GM12878 (cell line): ENCODE measurements around the gene GALNT12. TPM values are rescaled to one million over a fixed set of nuclear protein-coding genes. Genes with fewer than 3 reads are reported as not detected.

Source experiments
- ATAC-seq: fragments of 200-7000 bp; cut with Tn5 transposase; 3 replicates; pipeline ENCODE4 v1.9.1; 2020; ENCODE audit warnings: mild to moderate bottlenecking, moderate library complexity
- BruUV-seq: library from RNA; stranded (reverse); fragments of 400-500 nt; replicated peaks from 2 replicates; lab custom pipeline; 2021; lab: Mats Ljungman, UMichigan
- CTCF ChIA-PET: fragments of 300-600 bp; sonication (Branson Sonifier 250); formaldehyde crosslinking; extraction: SDS; loops from one replicate; lab custom pipeline; 2021; ENCODE audit warnings: inconsistent platforms; lab: Yijun Ruan, JAX
- POLR2A ChIA-PET: fragments of 350-600 bp; formaldehyde crosslinking; extraction: SDS; loops from one replicate; lab custom pipeline; 2021; ENCODE audit warnings: inconsistent platforms; lab: Charles Lee
- RAD21 ChIA-PET: fragments of 300-600 bp; sonication (Branson Sonifier 250); formaldehyde crosslinking; loops from one replicate; lab custom pipeline; 2023; ENCODE audit warnings: antibody characterized with exemption; ENCODE audit not compliant: unreplicated experiment; lab: Charles Lee
- SMC1A ChIA-PET: fragments of 300-600 bp; sonication (Branson Sonifier 250); formaldehyde crosslinking; loops from one replicate; lab custom pipeline; 2023; ENCODE audit not compliant: unreplicated experiment, uncharacterized antibody; lab: Charles Lee
- DNase-seq: peaks from one replicate; pipeline ENCODE4 v3.0.0-alpha.2; 2011; ENCODE audit warnings: low read depth, low spot score
- FAIRE-seq: peaks from 3 replicates; lab custom pipeline; 2011; peaks lifted over from hg19 to GRCh38; lab: Jason Lieb, UNC
- H2AFZ ChIP-seq: 2 replicates; pipeline ENCODE4 v1.6.0; 2011; ENCODE audit warnings: low read depth, low read length, control low read depth; ENCODE audit not compliant: control insufficient read depth
- H3K27ac ChIP-seq: 2 replicates; pipeline ENCODE4 v1.5.1; 2011; ENCODE audit warnings: control low read depth; ENCODE audit not compliant: control insufficient read depth, insufficient read depth
- H3K27me3 ChIP-seq, 2 experiments: replicated peaks in 1 of 2; 2 replicates each; pipeline versions ENCODE4 v1.6.0 to v1.6.1; 2011; ENCODE audit warnings: low read length in 1 of 2; ENCODE audit not compliant: control insufficient read depth in 2 of 2, insufficient read depth in 2 of 2
- H3K36me3 ChIP-seq, 2 experiments: 2 replicates each; pipeline ENCODE4 v1.5.1; 2011; ENCODE audit warnings: low read length in 1 of 2; ENCODE audit not compliant: control insufficient read depth in 2 of 2, insufficient read depth in 2 of 2
- H3K4me1 ChIP-seq: 2 replicates; pipeline ENCODE4 v1.6.1; 2011; ENCODE audit warnings: mild to moderate bottlenecking, low read length, moderate library complexity, mixed read lengths; ENCODE audit not compliant: control insufficient read depth, insufficient read depth
- H3K4me2 ChIP-seq: 2 replicates; pipeline ENCODE4 v1.6.0; 2011; ENCODE audit warnings: control low read depth; ENCODE audit not compliant: control insufficient read depth, insufficient read depth
- H3K4me3 ChIP-seq: fragments of 200-600 bp; sonication (generic); 2 replicates; pipeline ENCODE4 v1.5.1; 2016
- H3K79me2 ChIP-seq: 2 replicates; pipeline ENCODE4 v1.6.0; 2011; ENCODE audit warnings: low read length; ENCODE audit not compliant: control insufficient read depth, insufficient read depth
- H3K9ac ChIP-seq: 2 replicates; pipeline ENCODE4 v1.8.0; 2011; ENCODE audit warnings: low read length, control low read depth, mixed read lengths; ENCODE audit not compliant: control insufficient read depth, insufficient read depth
- H3K9me3 ChIP-seq: replicated peaks from 3 replicates; pipeline ENCODE4 v1.5.1; 2011; ENCODE audit warnings: mild to moderate bottlenecking, low read length; ENCODE audit not compliant: control insufficient read depth, insufficient read depth
- H4K20me1 ChIP-seq: 2 replicates; pipeline ENCODE4 v1.6.0; 2011; ENCODE audit not compliant: control insufficient read depth, insufficient read depth
- CBX3 ChIP-seq: fragments of 200-600 bp; sonication (generic); IDR thresholded peaks from 2 replicates; pipeline ENCODE4 v1.6.1; 2016; ENCODE audit warnings: low read depth, borderline replicate concordance
- E2F8 ChIP-seq: fragments of 450-650 bp; IDR thresholded peaks from 2 replicates; pipeline ENCODE4 v1.6.1; 2018; ENCODE audit warnings: mild to moderate bottlenecking, low read depth, moderate library complexity; ENCODE audit not compliant: partially characterized antibody
- GATAD2B ChIP-seq: fragments of 450-650 bp; conservative IDR thresholded peaks from 2 replicates; pipeline ENCODE4 v1.6.1; 2017; ENCODE audit warnings: low read depth, mild to moderate bottlenecking, moderate library complexity
- HCFC1 ChIP-seq: fragments of 150-350 bp; IDR thresholded peaks from 2 replicates; pipeline ENCODE4 v1.6.1; 2014; ENCODE audit warnings: low read length
- IKZF2 ChIP-seq, 2 experiments: fragments of 450-650 bp; IDR thresholded peaks; 2 replicates each; pipeline ENCODE4 v1.6.1; 2017; ENCODE audit warnings: mild to moderate bottlenecking in 2 of 2, moderate library complexity in 2 of 2
- KLF5 ChIP-seq: fragments of 450-650 bp; IDR thresholded peaks from 2 replicates; pipeline ENCODE4 v1.6.1; 2014; ENCODE audit warnings: mild to moderate bottlenecking; ENCODE audit not compliant: partially characterized antibody
- MTA2 ChIP-seq: fragments of 450-650 bp; IDR thresholded peaks from 2 replicates; pipeline ENCODE4 v1.6.1; 2016; ENCODE audit warnings: low read depth, mild to moderate bottlenecking, moderate library complexity
- MYB ChIP-seq: fragments of 150-350 bp; IDR thresholded peaks from 2 replicates; pipeline ENCODE4 v1.6.1; 2014; ENCODE audit warnings: mild to moderate bottlenecking, low read depth, low read length, borderline replicate concordance
- MYC ChIP-seq: IDR thresholded peaks from 2 replicates; pipeline ENCODE4 v1.6.1; 2011; ENCODE audit warnings: mild to moderate bottlenecking, low read length, moderate library complexity, inconsistent platforms; ENCODE audit not compliant: insufficient read depth, insufficient replicate concordance, insufficient read length, severe bottlenecking
- NBN ChIP-seq: fragments of 450-650 bp; IDR thresholded peaks from 2 replicates; pipeline ENCODE4 v1.6.1; 2016
- POLR2A ChIP-seq: IDR thresholded peaks from 2 replicates; pipeline ENCODE4 v1.6.1; 2011; ENCODE audit warnings: low read depth, mild to moderate bottlenecking, low read length
- POU2F2 ChIP-seq: IDR thresholded peaks from 3 replicates; pipeline ENCODE4 v1.6.1; 2011; ENCODE audit warnings: low read depth, mild to moderate bottlenecking, low read length, borderline replicate concordance
- RAD51 ChIP-seq: fragments of 450-650 bp; IDR thresholded peaks from 2 replicates; pipeline ENCODE4 v1.6.1; 2016; ENCODE audit warnings: moderate library complexity, mild to moderate bottlenecking, inconsistent platforms
- RFX5 ChIP-seq: IDR thresholded peaks from 2 replicates; pipeline ENCODE4 v1.6.1; 2011; ENCODE audit warnings: low read depth, low read length, improper control_type of control experiment
- SRF ChIP-seq, 2 experiments: IDR thresholded peaks; 2 replicates each; pipeline ENCODE4 v1.6.1; 2011; ENCODE audit warnings: low read depth in 2 of 2, low read length in 2 of 2, mild to moderate bottlenecking in 1 of 2, moderate library complexity in 1 of 2
- STAT1 ChIP-seq: fragments of 450-650 bp; conservative IDR thresholded peaks from 2 replicates; pipeline ENCODE4 v1.6.1; 2014; ENCODE audit warnings: antibody characterized with exemption, mild to moderate bottlenecking
- SUPT20H ChIP-seq: IDR thresholded peaks from 2 replicates; pipeline ENCODE4 v1.6.1; 2011; ENCODE audit warnings: low read depth, mild to moderate bottlenecking, low read length, moderate library complexity, borderline replicate concordance; ENCODE audit not compliant: control insufficient read depth
- TCF7 ChIP-seq: IDR thresholded peaks from 2 replicates; pipeline ENCODE4 v1.6.1; 2014; ENCODE audit warnings: antibody characterized with exemption, borderline replicate concordance
- ZNF207 ChIP-seq: fragments of 450-650 bp; IDR thresholded peaks from 2 replicates; pipeline ENCODE4 v1.6.1; 2014; ENCODE audit warnings: antibody characterized with exemption, mild to moderate bottlenecking, borderline replicate concordance
- WGBS: methylation state at CpG from one replicate; pipeline ENCODE4 v1.1.6; 2016; ENCODE audit warnings: low lambda C conversion rate; ENCODE audit not compliant: insufficient replicate concordance, insufficient coverage; ENCODE audit errors: missing lambda C conversion rate; 5-methylcytosine and 5-hydroxymethylcytosine counted together
- in situ Hi-C: fragments of 300-500 bp; cut with MboI; formaldehyde crosslinking; loops from 9 replicates; pipeline ENCODE4 v1.14.3; 2018; ENCODE audit warnings: mixed read lengths
- intact Hi-C: fragments of 100-400 bp; cut with micrococcal nuclease; formaldehyde crosslinking; loops from one replicate; pipeline ENCODE4 v1.14.2; 2022; ENCODE audit not compliant: unreplicated experiment
- polyA plus RNA-seq, 11 experiments: library from polyadenylated mRNA; depleted of rRNA in 4 of 11; unstranded in 6 of 11; stranded (reverse) in 5 of 11; fragments of >200 nt; fragmentation: Nextera tagmentation in 4 of 11; fragmentation: Illumina TruSeq in 1 of 11; extraction: Ambion mirVana in 4 of 11; extraction: Trizol in 1 of 11; gene quantifications; 1 replicate in 1 of 11; 2 replicates in 10 of 11; pipeline versions ENCODE4 v1.2.1 to v1.2.3, GENCODE V29; 2011 to 2016; ENCODE audit warnings: inconsistent platforms in 2 of 11, missing spikeins in 2 of 11, low read depth in 1 of 11
- total RNA-seq, 4 experiments: library from RNA; depleted of rRNA in 3 of 4; stranded (reverse); fragments of >200 nt in 3 of 4; fragmentation: Illumina TruSeq in 1 of 4; extraction: Trizol in 1 of 4; gene quantifications; 2 replicates each; pipeline versions ENCODE4 v1.2.1 to v1.2.3, GENCODE V29; 2013 to 2021
- TF ChIP-seq, protein P1 (sequence below): IDR thresholded peaks from 2 replicates; pipeline ENCODE4 v1.6.1; 2011; ENCODE audit warnings: low read depth, low read length, improper control_type of control experiment, borderline replicate concordance

Gene GALNT12
- total and polyA plus RNA-seq, 10 of the 15 experiments (the other 5 are each of a cell fraction or from before 2014, with no cell fraction given), result 0.13 to 5.3 (median 3.2) TPM

DNA sequence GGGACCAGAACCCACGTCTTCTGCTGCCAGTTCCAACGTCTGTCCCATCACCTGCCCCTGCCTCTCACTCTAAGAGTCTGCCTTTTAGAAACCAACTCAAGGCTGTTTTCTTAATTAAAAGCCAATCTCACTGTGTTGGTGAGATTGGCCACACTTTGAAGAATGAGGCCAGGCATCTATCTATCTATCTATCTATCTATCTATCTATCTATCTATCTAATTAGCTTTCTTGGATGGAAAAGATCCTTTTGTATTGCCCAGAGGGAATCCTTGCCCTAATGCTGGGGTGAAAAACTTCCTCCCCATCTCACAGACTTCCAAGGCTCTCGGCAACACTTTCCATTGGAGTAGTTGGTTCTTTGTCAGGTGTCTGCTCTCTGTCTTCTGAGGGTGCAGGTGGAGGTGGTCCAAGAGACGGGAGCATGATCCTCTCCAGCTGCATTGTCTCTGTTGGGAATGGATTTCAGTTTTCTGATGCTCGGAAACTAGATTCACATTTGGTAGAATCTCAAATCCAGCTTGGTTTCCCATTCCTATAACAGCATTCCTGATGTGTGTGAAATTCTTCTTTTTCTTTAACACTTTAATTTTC lies 57.9 kb downstream of the GALNT12 start:
- ATAC-seq (no peak), DNase-seq (no peak)
- Histone ChIP-seq H3K79me2 (no peaks in the 10 kb centered on the region), H2AFZ (no peak overlapping the region), H3K4me3 (no peak overlapping the region), H3K27me3 (peaks cover 1 to 5% of the 10 kb centered on the region in 2 experiments; a peak in 1 of 4 replicates), H3K9ac (no peak overlapping the region)
- TF ChIP-seq IKZF2 (IDR thresholded peaks at IDR 0.05) (no peak), MYC (no peak), CBX3 (no peak), NBN (no peak), MYB (no peak), POLR2A (no peak), MTA2 (no peak), STAT1 (no peak), RAD51 (no peak), KLF5 (no peak), GATAD2B (no peak), POU2F2 (no peak), TCF7 (no peak), ZNF207 (no peak), SRF (IDR thresholded peaks at IDR 0.05; ENCODE audit: low read depth in 2 of 2, low read length in 2 of 2) (no peak), RFX5 (no peak), E2F8 (no peak), HCFC1 (no peak), SUPT20H (no peak)
- TF ChIP-seq, protein P1, sequence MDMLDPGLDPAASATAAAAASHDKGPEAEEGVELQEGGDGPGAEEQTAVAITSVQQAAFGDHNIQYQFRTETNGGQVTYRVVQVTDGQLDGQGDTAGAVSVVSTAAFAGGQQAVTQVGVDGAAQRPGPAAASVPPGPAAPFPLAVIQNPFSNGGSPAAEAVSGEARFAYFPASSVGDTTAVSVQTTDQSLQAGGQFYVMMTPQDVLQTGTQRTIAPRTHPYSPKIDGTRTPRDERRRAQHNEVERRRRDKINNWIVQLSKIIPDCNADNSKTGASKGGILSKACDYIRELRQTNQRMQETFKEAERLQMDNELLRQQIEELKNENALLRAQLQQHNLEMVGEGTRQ, result no peak
- TF ChIP-seq, all 136 proteins: peak for 0
- ChIA-PET RAD21 (no interaction called here), CTCF (interaction anchor here (2.0 kb wide), 1 partner anchor 18 kb away, joined by 6 read pairs; no protein-coding TSS in a partner anchor), POLR2A (no interaction called here), SMC1A (interaction anchor here (0.8 to 1.0 kb wide), 2 partner anchors 18 to 53 kb away, joined by 3 to 4 read pairs; no protein-coding TSS in a partner anchor)
- in situ Hi-C loops (no loop called here), intact Hi-C loops (no loop called here)
- 3% methylated on average over 5 of the region's 5 CpGs for WGBS
- no peaks in the 10 kb centered on the region; the same call in 2 of the 3 replicates for H3K9me3 ChIP-seq
- no peak for FAIRE-seq
- no peaks in the 10 kb centered on the region for H3K36me3 ChIP-seq
- no peak overlapping the region for H3K4me2 ChIP-seq
- H3K27ac ChIP-seq, result no peak overlapping the region
- BruUV-seq, result no TSS peak
- H3K4me1 ChIP-seq, result no peaks in the 10 kb centered on the region
- no peaks in the 10 kb centered on the region for H4K20me1 ChIP-seq
